H1 (cell line): ENCODE measurements around the gene GPX6. TPM values are rescaled to one million over a fixed set of nuclear protein-coding genes. Genes with fewer than 3 reads are reported as not detected.
A peak's percentile ranks its signal among the peaks of the same experiment; 100 is the strongest.

Source experiments
- CTCF ChIA-PET: fragments of 300-600 bp; sonication (Branson Sonifier 250); formaldehyde crosslinking; loops from one replicate; lab custom pipeline; 2021; ENCODE audit not compliant: partially characterized antibody; lab: Charles Lee
- POLR2A ChIA-PET: fragments of 300-600 bp; sonication (Branson Sonifier 250); formaldehyde crosslinking; loops from one replicate; lab custom pipeline; 2021; ENCODE audit warnings: inconsistent platforms; ENCODE audit not compliant: partially characterized antibody; lab: Charles Lee
- DNase-seq, 2 experiments: peaks; one replicate each; pipeline versions ENCODE4 v3.0.0 to v3.0.0-alpha.2; 2010 to 2022; ENCODE audit warnings: low spot score in 2 of 2, low read depth in 1 of 2, mixed read lengths in 1 of 2
- FAIRE-seq: peaks from 2 replicates; lab custom pipeline; 2011; peaks lifted over from hg19 to GRCh38; lab: Jason Lieb, UNC
- H2AFZ ChIP-seq: 2 replicates; pipeline ENCODE4 v1.8.1; 2012; ENCODE audit warnings: low read length, inconsistent platforms
- H2AK5ac ChIP-seq: 2 replicates; pipeline ENCODE4 v1.6.1; 2013; ENCODE audit warnings: low read depth, low read length
- H2BK120ac ChIP-seq: replicated peaks from 2 replicates; pipeline ENCODE3; 2013; ENCODE audit warnings: low read depth, low read length, inconsistent platforms
- H2BK12ac ChIP-seq: 2 replicates; pipeline ENCODE4 v1.6.1; 2013; ENCODE audit warnings: low read depth, low read length
- H2BK15ac ChIP-seq: 2 replicates; pipeline ENCODE4 v1.6.1; 2013; ENCODE audit warnings: low read length
- H2BK20ac ChIP-seq: 2 replicates; pipeline ENCODE4 v1.6.1; 2013; ENCODE audit warnings: low read length
- H2BK5ac ChIP-seq: 2 replicates; pipeline ENCODE4 v1.6.1; 2013; ENCODE audit warnings: low read depth, low read length
- H3K14ac ChIP-seq: 2 replicates; pipeline ENCODE4 v1.6.1; 2013; ENCODE audit warnings: inconsistent platforms; ENCODE audit not compliant: insufficient read length
- H3K18ac ChIP-seq: 2 replicates; pipeline ENCODE4 v1.6.1; 2013; ENCODE audit warnings: low read length; ENCODE audit errors: extremely low read depth
- H3K23ac ChIP-seq: 2 replicates; pipeline ENCODE4 v1.6.1; 2013; ENCODE audit warnings: inconsistent platforms; ENCODE audit not compliant: insufficient read length
- H3K23me2 ChIP-seq: 2 replicates; pipeline ENCODE4 v1.6.1; 2013; ENCODE audit warnings: low read depth, low read length
- H3K27ac ChIP-seq: 2 replicates; pipeline ENCODE4 v1.6.1; 2011; ENCODE audit warnings: low read depth, low read length, inconsistent platforms
- H3K27me3 ChIP-seq, 4 experiments: replicated peaks in 1 of 4; 1 replicate in 1 of 4; 2 replicates in 3 of 4; pipeline versions ENCODE4 v1.6.1 to v1.8.1; 2011 to 2013; ENCODE audit warnings: low read length in 3 of 4, mild to moderate bottlenecking in 3 of 4, inconsistent platforms in 2 of 4, mixed read lengths in 2 of 4, moderate library complexity in 1 of 4; ENCODE audit not compliant: control insufficient read depth in 3 of 4, insufficient read depth in 3 of 4; ENCODE audit errors: extremely low read depth in 1 of 4
- H3K36me3 ChIP-seq, 4 experiments: 2 replicates each; pipeline versions ENCODE4 v1.6.1 to v1.8.1; 2011 to 2013; ENCODE audit warnings: mild to moderate bottlenecking in 4 of 4, low read length in 3 of 4, moderate library complexity in 2 of 4, control low read depth in 1 of 4, inconsistent platforms in 1 of 4; ENCODE audit not compliant: insufficient read depth in 4 of 4, control insufficient read depth in 2 of 4
- H3K4ac ChIP-seq: replicated peaks from 2 replicates; pipeline ENCODE3; 2013; ENCODE audit warnings: low read length, low read depth, mixed read lengths, inconsistent platforms; ENCODE audit not compliant: insufficient read length
- H3K4me1 ChIP-seq, 4 experiments: replicated peaks in 1 of 4; 1 replicate in 1 of 4; 2 replicates in 3 of 4; pipeline versions ENCODE4 v1.6.1 to v1.8.1; 2011 to 2013; ENCODE audit warnings: low read length in 3 of 4, inconsistent platforms in 2 of 4, mixed read lengths in 1 of 4; ENCODE audit not compliant: insufficient read depth in 4 of 4, control insufficient read depth in 3 of 4
- H3K4me2 ChIP-seq, 2 experiments: 2 replicates each; pipeline versions ENCODE4 v1.6.1 to v1.8.1; 2011 to 2013; ENCODE audit warnings: low read depth in 2 of 2, low read length in 2 of 2, control low read depth in 1 of 2, inconsistent platforms in 1 of 2, mild to moderate bottlenecking in 1 of 2; ENCODE audit not compliant: insufficient read depth in 1 of 2
- H3K4me3 ChIP-seq, 4 experiments: fragments of 200-600, 300-600 bp in 1 of 4; sonication (generic), shearing (Covaris generic), sonication (Bioruptor Twin) in 1 of 4; 2 replicates each; pipeline versions ENCODE4 v1.5.1 to v1.8.1; 2011 to 2016; ENCODE audit warnings: low read length in 4 of 4, low read depth in 3 of 4, control low read depth in 2 of 4, inconsistent platforms in 2 of 4, mild to moderate bottlenecking in 2 of 4, mixed read lengths in 1 of 4, moderate library complexity in 1 of 4; ENCODE audit not compliant: insufficient read depth in 2 of 4; ENCODE audit errors: extremely low read depth in 1 of 4
- H3K56ac ChIP-seq: replicated peaks from 2 replicates; pipeline ENCODE3; 2013; ENCODE audit warnings: low read depth, mild to moderate bottlenecking, mixed read lengths, low read length, inconsistent platforms; ENCODE audit not compliant: insufficient read length
- H3K79me1 ChIP-seq: 2 replicates; pipeline ENCODE4 v1.6.1; 2013; ENCODE audit warnings: low read depth, low read length, control low read depth
- H3K79me2 ChIP-seq, 2 experiments: 2 replicates each; pipeline versions ENCODE4 v1.6.1 to v1.8.1; 2012 to 2013; ENCODE audit warnings: low read length in 2 of 2, mild to moderate bottlenecking in 2 of 2, inconsistent platforms in 1 of 2; ENCODE audit not compliant: insufficient read depth in 2 of 2, control insufficient read depth in 1 of 2
- H3K9ac ChIP-seq, 4 experiments: replicated peaks in 1 of 4; 1 replicate in 1 of 4; 2 replicates in 3 of 4; pipeline versions ENCODE4 v1.6.1 to v1.8.1; 2011 to 2013; ENCODE audit warnings: low read depth in 3 of 4, low read length in 3 of 4, control low read depth in 2 of 4, mild to moderate bottlenecking in 2 of 4, moderate library complexity in 2 of 4, inconsistent platforms in 1 of 4; ENCODE audit errors: extremely low read depth in 1 of 4
- H3K9me3 ChIP-seq, 2 experiments: 2 replicates each; pipeline versions ENCODE4 v1.6.1 to v1.8.1; 2012 to 2013; ENCODE audit warnings: mild to moderate bottlenecking in 2 of 2, moderate library complexity in 2 of 2, control low read depth in 1 of 2, inconsistent platforms in 1 of 2, low read depth in 1 of 2, low read length in 1 of 2, mixed read lengths in 1 of 2; ENCODE audit not compliant: insufficient read depth in 2 of 2
- H4K20me1 ChIP-seq, 2 experiments: replicated peaks in 1 of 2; 2 replicates each; pipeline versions ENCODE3 to v1.8.1; 2011 to 2013; ENCODE audit warnings: inconsistent platforms in 2 of 2, low read length in 2 of 2, mild to moderate bottlenecking in 1 of 2; ENCODE audit not compliant: insufficient read depth in 2 of 2, control insufficient read depth in 1 of 2
- H4K5ac ChIP-seq: 2 replicates; pipeline ENCODE4 v1.6.1; 2013; ENCODE audit warnings: low read length, low read depth, mixed read lengths, inconsistent platforms; ENCODE audit not compliant: insufficient read length
- H4K8ac ChIP-seq: 2 replicates; pipeline ENCODE4 v1.8.0; 2013; ENCODE audit warnings: mild to moderate bottlenecking, moderate library complexity, low read length, inconsistent platforms; ENCODE audit not compliant: insufficient read depth; ENCODE audit errors: extremely low read depth
- H4K91ac ChIP-seq: replicated peaks from 2 replicates; pipeline ENCODE3; 2013; ENCODE audit warnings: low read length, mixed read lengths, inconsistent platforms; ENCODE audit not compliant: insufficient read length
- CHD2 ChIP-seq: IDR thresholded peaks from 2 replicates; pipeline ENCODE4 v1.6.1; 2012; ENCODE audit warnings: low read length, improper control_type of control experiment
- CTBP2 ChIP-seq: IDR thresholded peaks from 2 replicates; pipeline ENCODE4 v1.7.0; 2011; ENCODE audit warnings: borderline replicate concordance, mild to moderate bottlenecking, moderate library complexity, mixed read lengths, low read length; ENCODE audit not compliant: insufficient read depth, insufficient read length
- HDAC2 ChIP-seq, 2 experiments: fragments of 300-600 bp in 1 of 2; sonication (generic) in 1 of 2; IDR thresholded peaks; 2 replicates each; pipeline ENCODE4 v1.6.1; 2011 to 2012; ENCODE audit warnings: low read depth in 2 of 2, low read length in 2 of 2, mild to moderate bottlenecking in 2 of 2, moderate library complexity in 2 of 2, borderline replicate concordance in 1 of 2, inconsistent platforms in 1 of 2
- KDM1A ChIP-seq: fragments of 200-600, 300-600 bp; sonication (generic); IDR thresholded peaks from 2 replicates; pipeline ENCODE4 v1.7.1; 2016; ENCODE audit warnings: mild to moderate bottlenecking, low read length, borderline replicate concordance
- RAD21 ChIP-seq, 2 experiments: IDR thresholded peaks in 1 of 2; conservative IDR thresholded peaks in 1 of 2; 2 replicates each; pipeline ENCODE4 v1.6.1; 2011; ENCODE audit warnings: low read depth in 2 of 2, low read length in 2 of 2, improper control_type of control experiment in 1 of 2, inconsistent platforms in 1 of 2, mild to moderate bottlenecking in 1 of 2, moderate library complexity in 1 of 2
- SRF ChIP-seq: IDR thresholded peaks from 2 replicates; pipeline ENCODE4 v1.6.1; 2011; ENCODE audit warnings: mild to moderate bottlenecking, low read depth, low read length, moderate library complexity
- TCF12 ChIP-seq: IDR thresholded peaks from 2 replicates; pipeline ENCODE4 v1.6.1; 2011; ENCODE audit warnings: low read depth, mild to moderate bottlenecking, low read length
- WGBS, 2 experiments: shearing (Covaris generic) in 1 of 2; methylation state at CpG; one replicate each; pipeline versions ENCODE4 v1.1.6 to v1.1.7; 2013 to 2015; ENCODE audit warnings: low lambda C conversion rate in 2 of 2, mixed read lengths in 2 of 2, inconsistent platforms in 1 of 2, low coverage in 1 of 2, missing lambda C conversion rate in 1 of 2; ENCODE audit not compliant: insufficient replicate concordance in 2 of 2, insufficient coverage in 1 of 2, insufficient read length in 1 of 2; ENCODE audit errors: extremely low coverage in 1 of 2, missing lambda C conversion rate in 1 of 2; 5-methylcytosine and 5-hydroxymethylcytosine counted together
- polyA plus RNA-seq, 7 experiments: library from polyadenylated mRNA; depleted of rRNA in 3 of 7; stranded (reverse) in 5 of 7; unstranded in 2 of 7; fragments of >200 nt in 5 of 7; fragments of 200-250 nt in 2 of 7; gene quantifications; 1 replicate in 5 of 7; 2 replicates in 1 of 7; 4 replicates in 1 of 7; pipeline versions ENCODE4 v1.2.1 to v1.2.3, GENCODE V29; 2011 to 2013; ENCODE audit warnings: missing spikeins in 2 of 7, mixed read lengths in 2 of 7
- total RNA-seq: library from RNA; stranded (reverse); fragmentation: NEBNext Ultra II Directional; extraction: Animal tissue kit (Norgen Biotek cat#: 25700); gene quantifications from 2 replicates; pipeline ENCODE4 v1.2.1, GENCODE V29; 2021
- TF ChIP-seq, protein P1 (sequence below), 3 experiments: IDR thresholded peaks; 1 replicate in 2 of 3; 2 replicates in 1 of 3; pipeline versions ENCODE4 v1.5.1 to v1.6.1; 2011; ENCODE audit warnings: low read length in 3 of 3, mild to moderate bottlenecking in 3 of 3, inconsistent platforms in 2 of 3, low read depth in 1 of 3, moderate library complexity in 1 of 3; ENCODE audit not compliant: insufficient read depth in 1 of 3; ENCODE audit errors: control extremely low read depth in 1 of 3

Gene GPX6
- total and polyA plus RNA-seq, 2 of the 8 experiments (the other 6 are each of a cell fraction or from before 2014, with no cell fraction given), result not detected

- ChIA-PET POLR2A (interaction anchor here (0.7 to 1.5 kb wide), 5 partner anchors 11 to 147 kb away, joined by 3 to 7 read pairs (median 4); no protein-coding TSS in a partner anchor), CTCF (interaction anchor here (0.6 to 7.1 kb wide), 28 partner anchors 9 to 308 kb away, joined by 3 to 33 read pairs (median 4); partner anchors contain the start of gene GPX6)
- Histone ChIP-seq H3K79me2 (no peaks in the 10 kb centered on the region), H3K79me1 (no peaks in the 10 kb centered on the region), H3K9ac (no peak overlapping the region), H2BK12ac (no peak overlapping the region), H3K36me3 (no peaks in the 10 kb centered on the region), H3K4me3 (no peak overlapping the region), H4K91ac (no peak overlapping the region), H2BK5ac (no peak overlapping the region), H4K20me1 (no peaks in the 10 kb centered on the region), H3K18ac (no peak overlapping the region), H3K23me2 (no peaks in the 10 kb centered on the region), H3K27ac (no peak overlapping the region), H4K8ac (no peak overlapping the region), H3K4ac (no peak overlapping the region), H2BK120ac (no peak overlapping the region), H2AK5ac (no peak overlapping the region), H2BK20ac (no peak overlapping the region), H3K4me1 (peaks cover 0 to 8% (median 2%) of the 10 kb centered on the region in 4 experiments; a peak in 3 of 7 replicates), H2AFZ (peak overlapping the region; percentile 91), H2BK15ac (no peak overlapping the region), H3K14ac (no peak overlapping the region), H3K27me3 (peaks cover 0 to 1% (median 0%) of the 10 kb centered on the region in 4 experiments; a peak in 1 of 7 replicates), H3K9me3 (no peaks in the 10 kb centered on the region), H3K23ac (no peak overlapping the region), H3K56ac (no peak overlapping the region), H4K5ac (no peak overlapping the region), H3K4me2 (peak overlapping the region in 1 of 2 experiments; percentile 3; a peak in 1 of 4 replicates)
- TF ChIP-seq TCF12, result no peak
- TF ChIP-seq KDM1A, result peak; percentile 89
- TF ChIP-seq CTBP2, result no peak
- peak; percentile 73 to 75 for TF ChIP-seq RAD21 (IDR thresholded peaks at IDR 0.05 in 1 of 2, conservative IDR thresholded peaks at IDR 0.05 in 1 of 2; ENCODE audit: low read depth in 2 of 2, low read length in 2 of 2)
- no peak for TF ChIP-seq CHD2
- TF ChIP-seq HDAC2 (IDR thresholded peaks at IDR 0.05; ENCODE audit: borderline replicate concordance in 1 of 2, low read depth in 2 of 2, low read length in 2 of 2), result 0 out of 4 replicates have a peak, but pooled peaks of 1 of the 2 experiments have one; percentile 59
- TF ChIP-seq, protein P1, sequence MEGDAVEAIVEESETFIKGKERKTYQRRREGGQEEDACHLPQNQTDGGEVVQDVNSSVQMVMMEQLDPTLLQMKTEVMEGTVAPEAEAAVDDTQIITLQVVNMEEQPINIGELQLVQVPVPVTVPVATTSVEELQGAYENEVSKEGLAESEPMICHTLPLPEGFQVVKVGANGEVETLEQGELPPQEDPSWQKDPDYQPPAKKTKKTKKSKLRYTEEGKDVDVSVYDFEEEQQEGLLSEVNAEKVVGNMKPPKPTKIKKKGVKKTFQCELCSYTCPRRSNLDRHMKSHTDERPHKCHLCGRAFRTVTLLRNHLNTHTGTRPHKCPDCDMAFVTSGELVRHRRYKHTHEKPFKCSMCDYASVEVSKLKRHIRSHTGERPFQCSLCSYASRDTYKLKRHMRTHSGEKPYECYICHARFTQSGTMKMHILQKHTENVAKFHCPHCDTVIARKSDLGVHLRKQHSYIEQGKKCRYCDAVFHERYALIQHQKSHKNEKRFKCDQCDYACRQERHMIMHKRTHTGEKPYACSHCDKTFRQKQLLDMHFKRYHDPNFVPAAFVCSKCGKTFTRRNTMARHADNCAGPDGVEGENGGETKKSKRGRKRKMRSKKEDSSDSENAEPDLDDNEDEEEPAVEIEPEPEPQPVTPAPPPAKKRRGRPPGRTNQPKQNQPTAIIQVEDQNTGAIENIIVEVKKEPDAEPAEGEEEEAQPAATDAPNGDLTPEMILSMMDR (IDR thresholded peaks at IDR 0.05; ENCODE audit: control extremely low read depth in 1 of 3, insufficient read depth in 1 of 3, low read depth in 1 of 3, low read length in 3 of 3), result peak in 2 of 3 experiments; percentile 52 to 68; a peak in 2 of 4 replicates
- TF ChIP-seq SRF, result no peak
- DNase-seq (no peak), FAIRE-seq (peak; percentile 97)
- 53% methylated on average over 7 of the region's 7 CpGs; no CpG with 5 or more reads in 1 of the 2 experiments for WGBS, 2 experiments
Measured at GRCh38 chr6:28531479-28532128, 16.0 kb upstream of the GPX6 start.
